SKM-1 treated with dmso at 0.1 percent for 144 hours (cell line): Measurements from ENCODE around the gene ZNF469.

Experiments used
- DNase-seq: peaks from one replicate; lab custom pipeline; 2025; ENCODE audit not compliant: unreplicated experiment; lab: John Stamatoyannopoulos, UW

The ZNF469 gene

GRCh38 chr16:88390735-88391134 is 8.0 kb downstream of the ZNF469 start:
- no peak for DNase-seq

GRCh38 chr16:88391144-88391850 is 8.5 kb downstream of the ZNF469 start:
- DNase-seq: no peak

DNA sequence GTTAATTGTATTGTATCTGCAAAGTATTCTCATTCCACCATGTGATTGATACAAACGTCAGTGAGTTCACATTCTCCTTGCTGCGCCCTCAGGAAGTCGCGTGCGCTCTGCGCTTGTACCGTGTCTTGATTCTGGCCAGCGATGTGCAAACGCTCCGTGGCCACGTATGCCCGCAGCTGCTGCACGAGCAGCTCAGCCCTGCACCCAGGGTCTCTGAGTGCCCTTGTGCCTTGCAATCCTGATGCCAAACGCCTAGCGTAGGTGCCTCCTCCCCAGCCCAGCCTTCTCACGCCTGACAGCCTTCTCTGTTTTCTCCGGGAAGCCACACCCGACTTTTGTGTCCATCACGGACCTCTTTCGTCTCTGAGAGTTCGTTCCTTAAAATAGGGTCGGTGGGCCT is 9.4 kb downstream of the ZNF469 start:
- no peak for DNase-seq

- no peak for DNase-seq
Observed at GRCh38 chr16:88392616-88393015, 9.9 kb downstream of the ZNF469 start.

- DNase-seq: no peak
Observed at GRCh38 chr16:88393034-88393433, 10.3 kb downstream of the ZNF469 start.

- DNase-seq: no peak
Observed at GRCh38 chr16:88393571-88393970, 10.8 kb downstream of the ZNF469 start.

GRCh38 chr16:88394426-88394825 is 11.7 kb downstream of the ZNF469 start:
- DNase-seq: no peak

DNA sequence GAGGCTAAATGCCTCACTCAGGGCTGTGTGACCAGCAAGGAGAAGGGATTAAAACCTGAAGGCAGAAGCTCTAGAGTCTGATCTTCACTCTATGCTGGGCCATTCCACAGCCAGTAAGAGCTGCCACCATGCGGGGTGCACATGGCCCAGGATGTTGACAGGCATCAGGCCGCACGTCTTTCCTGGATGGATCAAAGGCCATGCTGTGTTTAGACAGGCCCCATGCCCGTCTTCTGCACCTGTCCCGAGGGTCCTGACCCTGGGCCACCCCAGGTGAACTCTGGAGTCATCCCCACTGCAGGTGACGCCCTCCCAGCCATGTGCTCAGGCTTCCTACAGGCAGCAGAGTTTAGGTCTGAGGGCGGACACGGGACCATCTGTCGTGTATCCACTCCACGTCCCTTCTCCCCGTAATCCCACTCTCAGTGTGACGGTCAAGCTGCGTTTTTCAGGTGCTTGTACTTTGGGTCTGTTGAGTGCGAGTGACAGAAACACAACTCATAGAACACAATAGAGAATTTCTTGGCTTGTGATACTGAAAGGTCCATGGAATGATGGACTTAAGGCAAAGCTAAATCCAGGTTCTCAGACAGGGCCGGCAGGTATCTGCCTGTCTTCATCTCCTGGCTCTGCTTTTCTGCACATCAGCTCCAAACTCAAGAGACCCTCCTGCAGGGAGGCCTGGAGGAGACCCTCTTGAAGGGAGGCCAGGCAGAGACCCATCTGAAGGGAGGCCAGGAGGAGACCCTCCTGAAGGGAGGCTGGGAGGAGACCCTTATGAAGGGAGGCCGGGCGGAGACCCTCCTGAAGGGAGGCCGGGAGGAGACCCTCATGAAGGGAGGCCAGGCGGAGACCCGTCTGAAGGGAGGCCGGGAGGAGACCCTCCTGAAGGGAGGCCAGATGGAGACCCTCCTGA is 13.2 kb downstream of the ZNF469 start:
- no peak for DNase-seq

GRCh38 chr16:88398170-88398873 is 15.6 kb downstream of the ZNF469 start:
- DNase-seq: no peak

DNA sequence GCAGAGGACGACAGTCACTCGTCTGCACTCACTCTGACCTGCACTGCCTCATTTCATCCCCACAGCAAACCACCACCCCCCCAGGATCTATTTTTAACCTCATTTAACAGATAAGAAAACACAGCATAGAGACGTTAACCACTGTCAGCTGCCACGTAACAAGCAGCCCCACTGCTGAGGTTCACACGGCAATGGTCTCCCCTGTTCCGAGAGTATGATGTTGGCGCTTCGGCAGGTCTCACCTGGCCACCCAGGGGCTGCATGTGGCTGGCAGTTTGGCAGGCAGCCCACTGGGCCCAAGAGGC is 16.1 kb downstream of the ZNF469 start:
- no peak for DNase-seq

GRCh38 chr16:88400186-88400585 is 17.4 kb downstream of the ZNF469 start:
- no peak for DNase-seq

DNA sequence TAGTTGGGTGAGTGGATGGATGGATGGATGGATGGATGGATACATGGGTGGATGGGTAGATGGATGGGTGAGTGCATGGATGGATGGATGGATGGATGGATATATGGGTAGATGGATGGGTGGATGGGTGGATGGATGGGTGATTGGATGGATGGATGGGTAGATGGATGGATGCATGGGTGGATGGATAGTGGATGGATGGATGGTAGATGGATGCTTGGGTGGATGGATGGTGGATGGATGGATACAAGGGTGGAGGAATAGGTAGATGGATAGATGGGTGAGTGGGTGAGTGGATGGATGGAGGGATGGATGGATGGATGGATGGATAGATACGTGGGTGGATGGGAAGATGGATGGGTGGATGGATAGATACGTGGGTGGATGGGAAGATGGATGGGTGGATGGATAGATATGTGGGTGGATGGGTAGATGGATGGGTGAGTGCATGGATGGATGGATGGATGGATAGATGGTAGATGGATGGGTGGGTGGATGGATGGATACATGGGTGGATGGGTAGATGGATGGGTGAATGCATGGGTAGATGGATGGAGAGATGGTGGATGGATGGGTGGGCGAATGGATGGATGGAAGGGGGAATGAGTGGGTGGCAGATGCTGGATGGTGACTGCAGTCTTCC is 19.0 kb downstream of the ZNF469 start:
- DNase-seq: no peak

GRCh38 chr16:88402551-88403240 is 19.9 kb downstream of the ZNF469 start:
- DNase-seq: no peak

DNA sequence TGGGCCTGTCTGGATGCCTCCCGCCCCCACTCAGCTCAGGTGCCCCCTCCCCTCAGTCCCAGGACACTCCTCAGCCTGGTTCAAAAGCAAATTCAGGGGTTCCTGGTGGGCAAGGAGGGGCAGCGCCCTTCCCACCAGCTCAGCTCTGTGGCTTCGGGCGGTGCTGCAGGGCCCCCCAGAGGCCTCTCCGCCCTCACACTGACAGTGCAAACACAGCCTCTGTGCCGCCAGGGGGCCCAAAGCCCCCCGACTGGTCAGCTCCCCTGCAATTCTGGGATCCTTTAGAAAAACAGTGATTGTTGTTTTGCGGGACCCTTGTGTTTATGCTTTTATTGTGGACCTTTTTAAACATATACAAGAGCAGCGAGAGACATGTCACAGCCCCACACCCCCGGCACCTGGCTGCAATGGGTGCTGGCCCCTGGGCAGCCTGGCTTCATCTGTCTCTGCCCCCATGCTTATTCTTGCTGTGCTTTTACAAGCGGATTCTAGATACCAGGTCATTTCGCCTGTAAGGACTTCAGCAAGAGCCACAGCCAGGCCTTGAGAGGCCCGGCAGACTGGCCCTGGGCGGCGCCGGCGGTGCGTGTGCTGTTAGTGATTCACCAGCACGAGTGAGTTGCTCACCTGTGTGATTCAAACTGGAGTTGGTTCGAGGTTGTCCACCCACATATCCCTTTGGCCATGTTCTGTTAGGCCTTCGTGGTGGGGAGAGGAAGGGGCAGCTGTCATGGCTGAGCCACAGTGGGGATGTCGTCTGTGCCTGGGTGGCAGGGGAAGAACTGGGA is 21.2 kb downstream of the ZNF469 start:
- DNase-seq: no peak

GRCh38 chr16:88404769-88405168 is 22.0 kb downstream of the ZNF469 start:
- no peak for DNase-seq

DNA sequence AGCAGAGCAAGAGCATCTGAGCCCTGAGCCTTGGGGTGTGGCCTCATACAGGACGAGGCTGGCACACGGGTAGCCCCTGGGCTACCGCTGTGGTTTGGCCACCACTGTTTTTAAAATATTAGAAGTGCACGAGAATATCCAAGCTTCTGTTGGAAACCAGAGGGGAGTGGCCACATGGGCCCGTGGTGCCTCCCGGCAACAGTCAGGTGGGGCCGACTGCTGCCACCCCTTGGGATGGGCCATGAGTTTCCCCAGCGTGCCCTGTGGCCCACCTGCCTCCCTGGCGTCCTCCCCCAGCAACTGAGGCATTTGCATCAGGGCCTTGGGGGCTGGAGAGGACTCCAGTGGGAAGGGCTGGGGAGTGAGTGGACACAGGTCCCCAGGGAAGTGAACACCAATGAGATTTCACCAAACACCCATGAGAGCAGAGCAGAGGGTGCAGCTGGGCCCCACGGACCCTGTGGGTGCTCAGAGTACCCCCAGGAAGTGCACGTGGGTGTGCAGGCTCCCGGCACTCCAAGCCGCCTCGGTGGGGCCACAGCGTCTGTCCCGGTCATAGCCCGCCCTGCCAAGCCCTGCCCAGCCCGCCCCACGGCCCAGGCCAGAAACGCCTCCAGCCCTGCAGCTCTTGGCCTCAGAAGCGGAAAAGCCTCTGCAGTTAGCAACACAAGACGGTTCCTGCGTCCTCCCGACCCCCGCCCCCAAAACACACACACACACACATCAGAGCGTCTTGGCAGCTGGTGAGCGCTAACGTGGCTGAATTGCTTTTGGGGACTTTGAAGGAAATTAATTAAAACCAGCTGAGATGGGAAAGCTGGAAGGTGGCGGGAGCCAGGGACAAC is 22.7 kb downstream of the ZNF469 start:
- DNase-seq: no peak

GRCh38 chr16:88406096-88407041 is 23.6 kb downstream of the ZNF469 start:
- DNase-seq: no peak

DNA sequence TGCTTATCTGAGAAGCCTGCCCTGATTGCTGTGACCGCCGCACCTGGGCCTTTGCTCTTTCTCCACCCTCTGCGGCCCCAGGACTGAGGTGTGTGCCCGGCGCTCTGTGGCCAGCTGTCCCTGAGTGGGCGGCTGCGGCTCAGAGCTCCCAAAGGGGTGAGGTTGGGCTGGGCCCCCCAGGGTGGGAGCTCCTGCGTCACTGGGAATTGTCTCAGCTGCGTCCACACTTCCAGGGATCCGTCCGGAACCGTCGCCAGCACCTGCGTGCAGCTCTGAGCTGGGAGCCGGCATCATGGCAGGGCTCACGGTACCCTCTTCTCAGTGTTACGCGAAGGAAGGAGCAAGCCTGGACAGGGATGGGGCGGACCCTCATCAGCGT is 24.3 kb downstream of the ZNF469 start:
- no peak for DNase-seq
